HEK293 (cell line): ENCODE measurements around the gene PARP2.

ENCODE experiments used
- CTCF ChIA-PET: fragments of 350-600 bp; formaldehyde crosslinking; extraction: SDS; loops from one replicate; lab custom pipeline; 2021; ENCODE audit warnings: antibody characterized with exemption; lab: Yijun Ruan, JAX
- POLR2A ChIA-PET: fragments of 300-600 bp; formaldehyde crosslinking; extraction: SDS; loops from one replicate; lab custom pipeline; 2020; ENCODE audit warnings: antibody characterized with exemption, inconsistent platforms; lab: Yijun Ruan, JAX
- H3K27ac ChIP-seq: fragments of 200-500 bp; sonication (Bioruptor generic); 2 replicates; pipeline ENCODE4 v1.5.1; 2014; ENCODE audit warnings: low read depth, low read length, control low read depth, inconsistent platforms; ENCODE audit errors: extremely low read depth
- H3K36me3 ChIP-seq, 2 experiments: fragments of 200-500 bp in 1 of 2; sonication (Bioruptor generic) in 1 of 2; 1 replicate in 1 of 2; 2 replicates in 1 of 2; pipeline ENCODE4 v1.5.1; 2014 to 2017; ENCODE audit warnings: inconsistent platforms in 2 of 2, low read length in 2 of 2; ENCODE audit not compliant: control insufficient read depth in 2 of 2, insufficient read depth in 1 of 2
- H3K4me1 ChIP-seq: fragments of 200-500 bp; sonication (Bioruptor generic); 2 replicates; pipeline ENCODE4 v1.5.1; 2014; ENCODE audit warnings: mild to moderate bottlenecking, low read length, inconsistent platforms; ENCODE audit not compliant: control insufficient read depth, insufficient read depth
- H3K4me3 ChIP-seq: 2 replicates; pipeline ENCODE4 v1.5.1; 2011; ENCODE audit warnings: low read depth, mild to moderate bottlenecking, control low read depth, low read length, moderate library complexity
- H3K9me3 ChIP-seq: fragments of 200-500 bp; sonication (Bioruptor generic); 2 replicates; pipeline ENCODE4 v1.5.1; 2014; ENCODE audit warnings: low read depth, low read length, inconsistent platforms; ENCODE audit not compliant: control insufficient read depth, insufficient read depth
- IKZF3 ChIP-seq: fragments of 450-650 bp; IDR thresholded peaks from 2 replicates; pipeline ENCODE4 v1.5.0; 2018; ENCODE audit warnings: missing biosample characterization, mild to moderate bottlenecking, missing genetic modification characterization, moderate library complexity
- KLF7 ChIP-seq: fragments of 450-650 bp; formaldehyde crosslinking; IDR thresholded peaks from 2 replicates; pipeline ENCODE4 v1.5.1; 2016; ENCODE audit warnings: missing biosample characterization, missing genetic modification characterization, borderline replicate concordance
- SCRT2 ChIP-seq: fragments of 450-650 bp; formaldehyde crosslinking; IDR thresholded peaks from 2 replicates; pipeline ENCODE4 v1.5.1; 2016; ENCODE audit warnings: missing biosample characterization, missing genetic modification characterization
- ZNF140 ChIP-seq: fragments of 450-650 bp; formaldehyde crosslinking; IDR thresholded peaks from 2 replicates; pipeline ENCODE4 v1.5.1; 2016; ENCODE audit warnings: missing biosample characterization, missing genetic modification characterization
- ZNF146 ChIP-seq: fragments of 450-650 bp; formaldehyde crosslinking; IDR thresholded peaks from 2 replicates; pipeline ENCODE4 v1.5.1; 2016; ENCODE audit warnings: missing biosample characterization, missing genetic modification characterization
- ZNF169 ChIP-seq: fragments of 450-650 bp; formaldehyde crosslinking; IDR thresholded peaks from 2 replicates; pipeline ENCODE4 v1.5.1; 2016; ENCODE audit warnings: missing biosample characterization, missing genetic modification characterization
- ZNF248 ChIP-seq: fragments of 450-650 bp; formaldehyde crosslinking; IDR thresholded peaks from 2 replicates; pipeline ENCODE4 v1.5.1; 2017; ENCODE audit warnings: missing biosample characterization, missing genetic modification characterization
- ZNF302 ChIP-seq: fragments of 450-650 bp; formaldehyde crosslinking; IDR thresholded peaks from 2 replicates; pipeline ENCODE4 v1.5.1; 2016; ENCODE audit warnings: missing biosample characterization, missing genetic modification characterization, low read depth
- ZNF394 ChIP-seq: fragments of 450-650 bp; formaldehyde crosslinking; IDR thresholded peaks from 2 replicates; pipeline ENCODE4 v1.5.1; 2016; ENCODE audit warnings: missing biosample characterization, missing genetic modification characterization, mild to moderate bottlenecking, moderate library complexity, borderline replicate concordance
- ZNF529 ChIP-seq: fragments of 450-650 bp; formaldehyde crosslinking; IDR thresholded peaks from 2 replicates; pipeline ENCODE4 v1.5.1; 2017; ENCODE audit warnings: missing genetic modification characterization, missing biosample characterization; ENCODE audit not compliant: insufficient replicate concordance
- ZNF558 ChIP-seq: fragments of 450-650 bp; formaldehyde crosslinking; IDR thresholded peaks from 2 replicates; pipeline ENCODE4 v1.5.1; 2016; ENCODE audit warnings: missing biosample characterization, missing genetic modification characterization
- ZNF600 ChIP-seq: fragments of 450-650 bp; formaldehyde crosslinking; IDR thresholded peaks from 2 replicates; pipeline ENCODE4 v1.5.1; 2016; ENCODE audit warnings: missing biosample characterization, missing genetic modification characterization
- ZNF777 ChIP-seq: fragments of 450-650 bp; formaldehyde crosslinking; IDR thresholded peaks from 2 replicates; pipeline ENCODE4 v1.5.1; 2017; ENCODE audit warnings: missing biosample characterization, missing genetic modification characterization, borderline replicate concordance
- TF ChIP-seq, protein P1 (sequence below): fragments of 450-650 bp; formaldehyde crosslinking; IDR thresholded peaks from 2 replicates; pipeline ENCODE4 v1.5.1; 2016; ENCODE audit warnings: missing biosample characterization, missing genetic modification characterization
- TF ChIP-seq, protein P2 (sequence below): fragments of 450-650 bp; formaldehyde crosslinking; IDR thresholded peaks from 2 replicates; pipeline ENCODE4 v1.5.1; 2016; ENCODE audit warnings: missing biosample characterization, missing genetic modification characterization
- TF ChIP-seq, protein P3 (sequence below): fragments of 450-650 bp; formaldehyde crosslinking; IDR thresholded peaks from 2 replicates; pipeline ENCODE4 v1.5.1; 2016; ENCODE audit warnings: missing biosample characterization, missing genetic modification characterization

PARP2 gene

DNA sequence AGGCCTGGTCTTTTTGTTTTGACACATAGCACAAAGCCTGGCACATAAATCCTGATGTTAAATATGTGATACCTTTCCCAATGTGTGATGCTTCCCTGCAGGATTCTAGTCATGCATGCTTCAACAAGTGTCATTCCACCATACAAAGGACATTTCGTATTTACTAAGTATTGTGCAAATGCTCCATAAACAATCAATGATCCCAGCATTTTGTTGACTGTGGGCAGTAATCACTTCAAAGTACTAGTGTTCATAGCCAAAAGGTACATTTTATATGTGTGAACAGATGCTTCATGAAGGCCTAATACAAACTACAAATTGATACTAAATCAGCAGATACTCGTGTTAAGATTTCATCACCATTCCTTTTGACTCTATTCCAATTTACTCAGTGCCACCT is 14.7 kb upstream of the PARP2 start:
- H3K4me1 ChIP-seq, result peaks cover 9% of the 10 kb centered on the region
- H3K4me3 ChIP-seq, result no peak overlapping the region
- POLR2A ChIA-PET, result interaction anchor here (4.3 kb wide), 1 partner anchor 14 kb away, joined by 45 read pairs; the partner anchor contains the start of gene PARP2
- CTCF ChIA-PET, result interaction anchor here (0.6 to 6.0 kb wide), 9 partner anchors 12 to 362 kb away, joined by 3 to 67 read pairs (median 7); partner anchors contain the start of genes PARP2 and TTC5
- H3K36me3 ChIP-seq, result peaks cover 33 to 50% of the 10 kb centered on the region in 2 experiments
- no peak overlapping the region for H3K27ac ChIP-seq
- no peaks in the 10 kb centered on the region for H3K9me3 ChIP-seq
- TF ChIP-seq, protein P1, sequence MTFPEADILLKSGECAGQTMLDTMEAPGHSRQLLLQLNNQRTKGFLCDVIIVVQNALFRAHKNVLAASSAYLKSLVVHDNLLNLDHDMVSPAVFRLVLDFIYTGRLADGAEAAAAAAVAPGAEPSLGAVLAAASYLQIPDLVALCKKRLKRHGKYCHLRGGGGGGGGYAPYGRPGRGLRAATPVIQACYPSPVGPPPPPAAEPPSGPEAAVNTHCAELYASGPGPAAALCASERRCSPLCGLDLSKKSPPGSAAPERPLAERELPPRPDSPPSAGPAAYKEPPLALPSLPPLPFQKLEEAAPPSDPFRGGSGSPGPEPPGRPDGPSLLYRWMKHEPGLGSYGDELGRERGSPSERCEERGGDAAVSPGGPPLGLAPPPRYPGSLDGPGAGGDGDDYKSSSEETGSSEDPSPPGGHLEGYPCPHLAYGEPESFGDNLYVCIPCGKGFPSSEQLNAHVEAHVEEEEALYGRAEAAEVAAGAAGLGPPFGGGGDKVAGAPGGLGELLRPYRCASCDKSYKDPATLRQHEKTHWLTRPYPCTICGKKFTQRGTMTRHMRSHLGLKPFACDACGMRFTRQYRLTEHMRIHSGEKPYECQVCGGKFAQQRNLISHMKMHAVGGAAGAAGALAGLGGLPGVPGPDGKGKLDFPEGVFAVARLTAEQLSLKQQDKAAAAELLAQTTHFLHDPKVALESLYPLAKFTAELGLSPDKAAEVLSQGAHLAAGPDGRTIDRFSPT, result no peak
- no peak for TF ChIP-seq ZNF248
- no peak for TF ChIP-seq ZNF600
- TF ChIP-seq ZNF302 (tag by site-specific recombination), result no peak
- no peak for TF ChIP-seq ZNF169 (tag by site-specific recombination)
- TF ChIP-seq SCRT2 (tag by site-specific recombination), result peak; percentile 78

DNA sequence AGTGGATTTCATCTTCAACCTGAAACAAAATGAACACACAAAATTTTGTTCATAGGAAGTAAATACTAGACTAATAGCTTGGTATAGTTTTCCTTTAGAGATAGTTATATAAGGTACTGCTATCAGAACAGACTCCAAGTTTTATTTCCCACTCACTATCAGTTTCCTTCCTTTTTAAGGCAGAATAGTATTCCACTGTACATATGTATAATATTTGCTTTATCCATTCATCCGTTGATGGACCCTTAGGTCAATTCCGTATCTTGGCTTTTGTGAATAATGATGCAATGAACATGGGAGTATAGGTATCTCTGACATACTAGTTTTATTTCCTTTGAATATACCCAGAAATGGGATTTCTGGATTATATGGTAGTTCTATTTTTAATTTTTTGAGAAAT is 14.1 kb upstream of the PARP2 start:
- TF ChIP-seq ZNF140 (tag by site-specific recombination), result no peak
- peak; percentile 95 for TF ChIP-seq ZNF146 (tag by site-specific recombination)
- Histone ChIP-seq H3K36me3 (peaks cover 27 to 46% of the 10 kb centered on the region in 2 experiments), H3K9me3 (no peaks in the 10 kb centered on the region), H3K4me1 (peaks cover 9% of the 10 kb centered on the region), H3K4me3 (no peak overlapping the region), H3K27ac (no peak overlapping the region)
- ChIA-PET POLR2A (interaction anchor here (1.1 to 4.3 kb wide), 2 partner anchors 14 to 126 kb away, joined by 3 to 45 read pairs; partner anchors contain the start of genes APEX1 and PARP2), CTCF (interaction anchor here (0.6 to 6.0 kb wide), 4 partner anchors 11 to 280 kb away, joined by 3 to 67 read pairs (median 6); partner anchors contain the start of gene PARP2)

DNA sequence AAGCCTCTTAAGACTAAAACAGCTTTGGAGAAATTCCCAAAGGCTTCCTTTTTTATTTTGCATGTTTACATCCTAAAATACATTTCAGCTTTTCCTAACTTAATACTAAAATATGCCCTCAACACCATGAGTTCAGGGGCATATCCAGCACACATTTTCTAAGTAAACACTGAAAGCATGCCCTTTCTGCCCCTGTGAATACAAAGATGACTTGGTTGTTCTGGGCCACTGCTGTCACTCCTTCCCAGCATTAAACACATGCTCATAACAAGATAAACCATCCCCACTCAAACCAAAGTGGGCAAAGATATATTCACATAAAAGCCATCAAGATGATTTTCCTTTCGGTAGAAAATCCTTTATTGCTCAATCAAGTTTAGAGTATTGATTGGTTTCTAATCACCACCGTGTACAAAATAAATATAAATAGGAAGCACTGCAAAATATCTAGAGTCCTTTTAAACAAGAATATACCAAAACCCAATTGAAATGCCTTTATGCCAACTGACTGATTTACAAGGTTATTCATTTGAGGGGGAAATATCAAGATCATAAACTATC is 12.3 kb upstream of the PARP2 start:
- peaks cover 9 to 32% of the 10 kb centered on the region in 2 experiments for H3K36me3 ChIP-seq
- POLR2A ChIA-PET, result interaction anchor here (3.7 kb wide), 1 partner anchor 11 kb away, joined by 57 read pairs; the partner anchor contains the start of gene PARP2
- no peak overlapping the region for H3K4me3 ChIP-seq
- no peaks in the 10 kb centered on the region for H3K9me3 ChIP-seq
- no peak overlapping the region for H3K27ac ChIP-seq
- CTCF ChIA-PET, result interaction anchor here (0.6 to 1.4 kb wide), 2 partner anchors 10 to 25 kb away, joined by 4 to 5 read pairs; no protein-coding TSS in a partner anchor
- peaks cover 9% of the 10 kb centered on the region for H3K4me1 ChIP-seq
- TF ChIP-seq ZNF529 (tag by site-specific recombination) (no peak), IKZF3 (tag by site-specific recombination) (peak; percentile 20; the same call in 1 of the 2 replicates)

DNA sequence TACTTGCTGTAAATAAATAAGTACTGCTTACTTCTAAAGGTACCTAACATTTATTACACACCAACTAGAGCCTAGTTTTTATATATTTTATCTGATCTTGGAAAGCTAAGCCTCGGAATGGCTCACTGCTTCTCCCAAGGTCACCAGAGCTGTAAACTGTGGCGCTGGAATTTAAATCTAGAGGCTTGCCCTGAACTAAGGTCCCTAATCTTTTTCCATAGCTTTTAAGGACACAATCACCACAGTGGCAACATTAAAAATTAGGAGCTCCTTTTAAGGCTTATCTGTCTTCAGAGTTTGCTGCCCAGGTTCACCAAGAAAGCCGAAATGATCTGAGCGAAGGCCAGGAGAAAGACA is 11.0 kb upstream of the PARP2 start:
- peak overlapping the region; percentile 58 for H3K4me3 ChIP-seq
- ChIA-PET CTCF (interaction anchor here (0.5 to 1.4 kb wide), 2 partner anchors 9 to 19 kb away, joined by 3 to 5 read pairs; no protein-coding TSS in a partner anchor), POLR2A (interaction anchor here (0.8 to 3.7 kb wide), 4 partner anchors 10 to 130 kb away, joined by 3 to 57 read pairs (median 4); partner anchors contain the start of genes APEX1, OSGEP, PARP2 and PIP4P1)
- H3K9me3 ChIP-seq, result no peaks in the 10 kb centered on the region
- peaks cover 9% of the 10 kb centered on the region for H3K4me1 ChIP-seq
- peaks cover 0 to 21% of the 10 kb centered on the region in 2 experiments; a peak in 2 of 3 replicates for H3K36me3 ChIP-seq
- TF ChIP-seq, protein P2, sequence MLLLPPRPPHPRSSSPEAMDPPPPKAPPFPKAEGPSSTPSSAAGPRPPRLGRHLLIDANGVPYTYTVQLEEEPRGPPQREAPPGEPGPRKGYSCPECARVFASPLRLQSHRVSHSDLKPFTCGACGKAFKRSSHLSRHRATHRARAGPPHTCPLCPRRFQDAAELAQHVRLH (tag by site-specific recombination), result no peak
- TF ChIP-seq ZNF558 (tag by site-specific recombination) (no peak), ZNF777 (no peak), ZNF394 (no peak), KLF7 (no peak)
- TF ChIP-seq, protein P3, sequence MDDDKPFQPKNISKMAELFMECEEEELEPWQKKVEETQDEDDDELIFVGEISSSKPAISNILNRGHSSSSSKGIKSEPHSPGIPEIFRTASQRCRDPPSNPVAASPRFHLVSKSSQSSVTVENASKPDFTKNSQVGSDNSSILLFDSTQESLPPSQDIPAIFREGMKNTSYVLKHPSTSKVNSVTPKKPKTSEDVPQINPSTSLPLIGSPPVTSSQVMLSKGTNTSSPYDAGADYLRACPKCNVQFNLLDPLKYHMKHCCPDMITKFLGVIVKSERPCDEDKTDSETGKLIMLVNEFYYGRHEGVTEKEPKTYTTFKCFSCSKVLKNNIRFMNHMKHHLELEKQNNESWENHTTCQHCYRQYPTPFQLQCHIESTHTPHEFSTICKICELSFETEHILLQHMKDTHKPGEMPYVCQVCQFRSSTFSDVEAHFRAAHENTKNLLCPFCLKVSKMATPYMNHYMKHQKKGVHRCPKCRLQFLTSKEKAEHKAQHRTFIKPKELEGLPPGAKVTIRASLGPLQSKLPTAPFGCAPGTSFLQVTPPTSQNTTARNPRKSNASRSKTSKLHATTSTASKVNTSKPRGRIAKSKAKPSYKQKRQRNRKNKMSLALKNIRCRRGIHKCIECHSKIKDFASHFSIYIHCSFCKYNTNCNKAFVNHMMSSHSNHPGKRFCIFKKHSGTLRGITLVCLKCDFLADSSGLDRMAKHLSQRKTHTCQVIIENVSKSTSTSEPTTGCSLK (tag by site-specific recombination), result no peak
- TF ChIP-seq, all 188 proteins: peak for 0
- H3K27ac ChIP-seq, result peak overlapping the region; percentile 76
